HG03066 (cell line): ENCODE measurements around the gene ARHGEF12.

Experiments
- ATAC-seq: cut with Tn5 transposase; IDR thresholded peaks from one replicate; pipeline ENCODE4 v1.9.1; 2021; ENCODE audit warnings: low read depth; ENCODE audit not compliant: unreplicated experiment

ARHGEF12 gene

GRCh38 chr11:120526241-120526640 is 190.0 kb downstream of the ARHGEF12 start:
- no peak for ATAC-seq

DNA sequence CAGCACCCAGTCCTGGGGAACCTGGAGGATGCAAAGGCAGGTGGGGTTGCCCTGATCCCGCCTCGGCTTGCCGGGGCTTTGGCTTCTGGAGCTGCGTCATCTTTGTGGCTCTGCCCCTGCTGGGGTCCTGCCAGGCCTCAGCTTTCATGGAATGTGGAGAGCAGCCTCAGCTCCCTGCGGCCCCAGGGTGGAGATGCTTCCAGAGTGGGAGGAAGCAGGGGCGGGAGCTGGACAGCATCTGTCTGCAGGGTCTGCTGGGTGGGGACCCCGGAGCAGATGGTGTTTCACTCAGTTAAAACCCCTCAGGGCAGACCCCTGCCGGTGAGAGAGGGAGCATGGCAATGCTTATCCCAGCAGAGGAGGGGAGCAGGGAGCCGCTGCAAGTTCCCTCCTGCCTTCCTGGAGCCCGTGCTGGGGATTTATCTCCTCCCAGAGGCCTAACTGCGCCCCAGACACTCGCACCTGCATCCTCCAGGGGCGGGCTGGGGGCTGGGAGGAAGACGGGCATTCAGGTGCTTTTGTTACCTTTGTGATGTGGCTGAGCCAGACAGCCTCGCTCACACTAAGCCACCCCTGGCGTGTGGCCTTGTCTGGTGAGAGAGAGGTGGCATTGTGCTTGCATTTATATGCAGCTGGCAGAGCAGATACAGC is 191.0 kb downstream of the ARHGEF12 start:
- ATAC-seq: no peak

GRCh38 chr11:120528749-120529148 is 192.5 kb downstream of the ARHGEF12 start:
- ATAC-seq: no peak

DNA sequence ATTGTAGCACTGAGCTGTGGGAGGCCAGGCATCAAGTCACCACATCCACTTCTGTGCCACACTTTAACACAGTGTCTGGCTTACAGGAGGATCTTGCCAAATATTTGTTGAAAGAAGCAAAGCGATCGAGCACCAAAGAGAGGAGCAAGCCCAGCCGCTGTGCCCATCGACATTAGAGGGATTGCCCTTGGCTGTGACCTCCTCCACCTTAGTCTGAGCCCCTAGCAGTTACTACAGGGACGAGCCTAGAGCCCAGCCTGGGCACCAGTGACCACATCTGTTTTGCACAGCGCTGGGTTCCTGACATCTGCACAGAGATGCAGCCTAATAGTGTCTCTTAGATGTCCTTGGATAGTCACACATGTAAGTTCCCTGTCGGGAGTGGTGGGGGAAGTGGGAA is 193.0 kb downstream of the ARHGEF12 start:
- no peak for ATAC-seq

DNA sequence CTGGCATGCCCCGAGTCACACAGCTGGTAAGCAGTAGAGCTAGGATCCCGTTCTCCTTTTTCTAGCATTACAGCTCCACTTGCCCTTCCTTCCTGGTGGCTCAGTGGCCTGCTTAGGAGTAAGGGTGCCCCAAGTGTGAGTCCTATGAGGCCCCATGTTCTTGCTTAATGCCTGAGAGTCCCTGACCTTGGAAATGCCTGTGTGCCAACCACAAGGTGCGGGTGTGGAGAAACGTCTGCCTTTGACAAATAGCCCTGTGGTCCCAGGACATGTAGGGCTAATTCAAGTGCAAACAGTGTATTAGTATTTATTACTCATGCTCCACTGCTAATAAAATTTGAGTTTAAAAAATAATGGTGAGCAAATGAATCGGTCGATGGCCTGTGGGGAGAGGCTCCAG is 193.7 kb downstream of the ARHGEF12 start:
- ATAC-seq: no peak

DNA sequence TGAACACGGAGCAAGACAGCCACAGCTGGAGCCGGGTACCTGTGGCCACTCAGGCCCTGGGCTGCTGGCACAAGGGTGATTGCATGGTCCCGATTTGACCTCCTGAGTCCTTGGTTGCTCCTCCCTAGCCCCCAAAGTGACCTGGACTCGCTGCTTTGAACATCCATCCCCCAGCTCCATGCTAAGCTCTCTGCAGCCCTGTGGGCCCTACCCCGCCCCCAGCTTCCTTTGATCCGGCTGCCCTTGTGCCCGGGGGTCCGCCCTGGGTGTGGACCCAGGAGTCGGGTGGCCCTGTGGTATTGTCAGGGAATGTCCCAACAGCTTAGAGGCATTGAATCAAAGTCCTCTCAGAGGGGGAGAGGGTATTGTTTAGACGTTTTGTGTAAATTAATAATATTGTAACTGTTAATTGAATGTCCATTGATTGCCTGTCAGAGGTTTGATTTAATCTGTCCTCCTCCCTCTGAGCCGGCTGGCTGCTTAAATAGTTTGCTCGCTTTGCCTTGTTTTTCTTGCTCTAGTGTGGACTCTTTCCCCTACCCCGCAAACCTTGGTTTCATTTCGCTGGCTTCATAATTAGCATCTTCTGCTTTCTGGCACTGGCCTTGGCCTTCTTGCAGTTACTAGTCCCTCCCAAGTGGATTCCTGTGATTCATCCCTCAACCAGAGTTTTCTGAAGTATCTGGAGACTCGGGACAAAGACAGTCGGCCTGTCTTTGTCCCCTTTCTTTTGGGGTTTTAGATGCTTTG is 196.0 kb downstream of the ARHGEF12 start:
- no peak for ATAC-seq

DNA sequence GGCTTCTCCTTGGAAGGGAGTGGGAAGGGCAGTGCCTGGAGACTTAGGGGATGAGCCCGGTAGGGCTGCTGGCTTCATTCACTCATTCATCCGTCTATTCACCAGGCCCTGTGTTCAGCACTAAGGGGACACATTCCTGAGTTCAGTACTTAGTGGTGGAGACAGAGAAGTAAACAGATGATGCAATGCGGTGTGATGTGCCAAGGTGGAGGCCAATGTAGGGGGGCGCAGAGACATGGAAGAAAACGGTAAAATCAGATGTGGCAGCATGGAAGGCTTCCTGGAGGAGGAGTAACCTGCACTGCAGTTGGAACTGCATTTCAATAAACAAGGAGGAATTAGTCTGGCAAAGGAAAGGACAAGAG is 196.6 kb downstream of the ARHGEF12 start:
- no peak for ATAC-seq

DNA sequence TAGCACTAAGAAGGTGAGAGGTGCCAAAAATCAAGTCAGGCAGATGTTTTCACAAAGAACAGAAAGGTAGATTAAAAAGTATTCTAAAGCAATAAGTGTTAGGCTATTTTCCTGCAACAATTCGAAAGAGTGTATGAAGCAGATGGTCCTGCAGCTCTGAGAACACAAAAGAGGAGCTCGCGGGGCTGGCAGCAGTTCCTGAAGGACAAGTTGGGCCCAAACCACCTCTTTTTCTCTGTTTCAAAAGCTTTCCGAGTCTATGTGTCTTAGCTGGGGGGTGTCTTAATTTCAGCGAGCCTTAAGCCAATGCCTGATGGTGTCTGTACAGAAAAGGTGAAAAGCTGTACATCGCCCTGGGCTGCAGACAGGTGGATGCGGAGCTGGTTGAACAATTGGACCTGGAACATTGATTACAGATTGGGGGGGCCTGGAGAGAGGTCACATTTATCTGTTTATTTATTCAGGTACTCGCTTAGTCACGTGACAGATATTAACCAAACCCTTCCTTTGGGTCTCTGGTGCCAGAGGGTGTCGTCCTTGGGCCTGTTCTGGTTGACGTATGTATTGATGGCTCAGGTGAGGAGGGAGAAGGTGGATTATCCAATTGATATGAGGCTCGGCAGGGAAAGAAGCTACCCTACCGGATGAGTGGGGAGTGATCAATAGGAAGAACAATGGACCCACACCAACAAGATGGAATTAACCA is 200.0 kb downstream of the ARHGEF12 start:
- no peak for ATAC-seq

GRCh38 chr11:120536797-120537169 is 200.6 kb downstream of the ARHGEF12 start:
- no peak for ATAC-seq

DNA sequence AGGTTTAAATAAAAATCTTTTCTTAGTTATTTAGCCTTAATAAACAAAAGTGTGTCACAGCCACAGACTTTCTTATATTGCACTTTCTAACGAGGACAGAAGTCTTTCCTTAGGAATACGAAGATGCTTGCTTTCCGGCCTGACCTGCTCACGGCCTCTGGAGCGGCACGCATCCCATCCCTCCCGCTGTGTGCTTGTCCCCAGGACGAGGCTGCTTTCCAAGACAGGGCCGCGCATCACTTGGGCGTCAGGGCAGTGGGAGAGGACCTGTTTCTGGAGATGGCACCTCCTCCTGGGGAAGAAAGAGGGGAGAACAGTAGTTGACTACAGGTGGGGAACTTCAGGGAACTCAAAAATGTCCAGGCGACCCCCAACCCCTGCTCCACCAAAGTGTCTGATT is 201.8 kb downstream of the ARHGEF12 start:
- ATAC-seq: no peak

GRCh38 chr11:120538707-120539106 is 202.5 kb downstream of the ARHGEF12 start:
- no peak for ATAC-seq
